NCI-H2227 (cell line): ENCODE data around the gene MSMP.

Experiments used
- DNase-seq: peaks from one replicate; lab custom pipeline; 2025; ENCODE audit not compliant: unreplicated experiment; lab: John Stamatoyannopoulos, UW

Gene MSMP

DNA sequence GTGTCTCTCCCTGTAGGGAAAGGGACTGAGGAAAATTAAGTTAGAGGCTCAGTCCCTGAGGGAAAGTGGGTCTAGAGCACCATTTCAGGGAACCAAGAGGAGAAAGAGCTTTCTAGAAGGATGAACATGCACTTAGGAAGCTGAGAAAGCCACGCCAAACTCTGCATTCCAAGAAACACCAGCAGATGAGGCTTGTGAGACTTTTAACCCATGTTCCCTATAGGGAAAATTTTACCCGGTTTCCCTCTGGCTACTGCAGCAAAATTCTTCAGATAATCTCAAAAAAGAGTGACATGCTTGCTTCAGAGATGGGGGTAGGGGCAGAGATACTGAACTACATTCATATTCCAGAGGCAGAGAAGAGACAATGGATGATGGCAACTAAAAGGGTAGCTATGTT is 30.6 kb downstream of the MSMP start:
- DNase-seq: no peak

GRCh38 chr9:35719546-35719945 is 34.5 kb downstream of the MSMP start:
- DNase-seq: no peak

DNA sequence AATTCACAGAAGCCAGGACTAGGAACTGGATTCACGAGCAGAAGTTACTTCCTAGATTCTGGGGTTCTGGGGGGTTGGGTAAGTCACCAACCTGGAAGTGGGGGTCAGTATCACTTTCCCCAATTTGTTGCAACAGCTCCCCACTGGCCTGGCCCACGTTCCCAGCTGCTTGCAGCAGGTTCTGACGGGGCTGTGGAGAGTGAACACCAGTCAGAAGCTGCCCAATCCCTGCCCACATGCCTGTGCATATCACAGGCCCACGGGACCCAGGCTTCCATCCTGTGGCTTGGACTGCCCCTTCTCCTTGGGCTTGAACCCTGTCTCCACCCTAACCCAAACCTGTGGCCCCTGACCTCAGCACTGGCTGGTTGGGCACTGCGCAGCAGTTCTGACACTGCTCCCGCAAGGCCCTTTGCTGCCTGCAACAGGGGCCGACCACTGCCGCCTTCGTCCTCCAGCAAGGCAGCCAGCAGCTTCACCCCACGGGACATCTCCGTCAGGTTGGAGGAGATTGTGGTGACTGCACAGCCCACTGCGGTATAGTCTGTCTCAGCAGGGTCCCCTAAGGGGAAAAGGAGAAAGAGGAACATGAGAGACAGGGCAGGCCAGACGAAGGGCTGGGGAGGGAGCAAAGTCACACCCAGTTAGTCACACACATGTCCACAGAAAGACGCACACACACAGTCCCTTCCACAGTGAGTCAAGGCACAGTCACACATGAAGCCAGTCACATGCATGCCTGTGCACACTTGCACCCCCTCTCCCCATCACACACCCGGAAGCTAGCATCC is 35.2 kb downstream of the MSMP start:
- no peak for DNase-seq

GRCh38 chr9:35717132-35717870 is 36.8 kb downstream of the MSMP start:
- DNase-seq: no peak

DNA sequence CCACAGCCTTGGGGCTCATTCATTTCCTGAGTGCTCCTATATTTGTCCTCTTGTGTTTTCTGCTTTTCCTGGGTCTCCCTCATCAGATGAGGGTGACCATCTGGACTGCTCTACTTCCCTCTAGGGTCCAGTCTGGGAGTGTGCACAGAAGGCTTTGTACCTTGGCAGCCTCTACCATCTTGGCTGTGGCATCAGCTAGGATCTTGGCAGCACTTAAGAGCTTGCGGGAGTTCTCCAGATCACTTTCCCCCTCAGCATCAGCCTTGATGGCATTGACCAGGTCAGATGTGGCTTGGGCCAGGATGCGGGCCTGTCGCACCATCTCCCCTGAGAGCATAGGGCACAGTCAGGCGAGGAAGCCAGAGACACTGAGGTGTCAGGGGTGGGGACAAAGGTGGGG is 37.8 kb downstream of the MSMP start:
- no peak for DNase-seq

- no peak for DNase-seq
These were observed 39.4 kb downstream of the MSMP start for GRCh38 chr9:35714579-35715252.

- DNase-seq: no peak
These were observed 40.0 kb downstream of the MSMP start for GRCh38 chr9:35714123-35714522.

GRCh38 chr9:35713578-35713977 is 40.5 kb downstream of the MSMP start:
- DNase-seq: no peak

GRCh38 chr9:35712762-35713400 is 41.2 kb downstream of the MSMP start:
- no peak for DNase-seq

DNA sequence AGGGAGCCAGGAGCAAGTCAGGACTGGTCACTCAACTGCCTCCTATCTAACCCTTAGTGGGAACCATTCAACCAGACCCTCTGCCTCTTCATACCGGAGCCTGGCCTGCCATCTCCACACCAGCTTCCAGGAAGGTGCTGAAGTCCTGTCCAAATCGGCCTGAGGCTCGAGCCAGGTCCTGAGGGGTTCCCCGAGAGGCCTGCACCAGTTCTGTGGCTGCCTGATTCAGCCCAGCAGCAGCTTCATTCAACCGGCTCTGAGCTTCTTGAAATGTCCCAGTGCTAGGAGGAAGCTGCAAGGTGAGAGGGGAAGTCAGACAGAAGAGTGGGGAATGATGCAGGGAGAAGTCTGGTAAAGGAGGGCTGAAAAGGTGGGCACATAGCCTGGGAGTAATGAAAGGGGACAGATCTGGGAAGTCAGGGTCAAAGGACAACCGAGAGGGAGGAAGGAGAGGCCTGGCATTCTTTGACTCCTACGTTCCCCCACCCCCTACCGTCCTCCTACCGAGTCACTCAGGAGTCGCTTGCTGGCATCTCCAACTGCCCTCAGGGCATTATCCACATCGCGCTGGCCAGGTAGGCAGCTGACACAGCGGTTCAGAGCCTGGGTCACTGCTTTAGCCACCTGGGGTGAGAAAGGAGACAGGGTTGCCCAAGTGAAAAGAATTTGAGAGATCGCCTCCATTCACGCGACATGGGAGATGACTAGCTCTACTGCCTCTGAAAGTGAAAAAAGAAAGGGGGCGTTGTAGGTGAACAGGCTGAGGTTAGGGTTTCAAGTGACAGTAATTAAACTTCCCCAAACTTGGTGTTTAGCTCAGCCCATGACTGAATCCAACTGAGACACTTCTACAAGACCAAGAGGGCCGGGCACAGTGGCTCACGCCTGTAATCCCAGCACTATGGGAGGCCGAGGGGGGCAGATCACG is 42.3 kb downstream of the MSMP start:
- no peak for DNase-seq

DNA sequence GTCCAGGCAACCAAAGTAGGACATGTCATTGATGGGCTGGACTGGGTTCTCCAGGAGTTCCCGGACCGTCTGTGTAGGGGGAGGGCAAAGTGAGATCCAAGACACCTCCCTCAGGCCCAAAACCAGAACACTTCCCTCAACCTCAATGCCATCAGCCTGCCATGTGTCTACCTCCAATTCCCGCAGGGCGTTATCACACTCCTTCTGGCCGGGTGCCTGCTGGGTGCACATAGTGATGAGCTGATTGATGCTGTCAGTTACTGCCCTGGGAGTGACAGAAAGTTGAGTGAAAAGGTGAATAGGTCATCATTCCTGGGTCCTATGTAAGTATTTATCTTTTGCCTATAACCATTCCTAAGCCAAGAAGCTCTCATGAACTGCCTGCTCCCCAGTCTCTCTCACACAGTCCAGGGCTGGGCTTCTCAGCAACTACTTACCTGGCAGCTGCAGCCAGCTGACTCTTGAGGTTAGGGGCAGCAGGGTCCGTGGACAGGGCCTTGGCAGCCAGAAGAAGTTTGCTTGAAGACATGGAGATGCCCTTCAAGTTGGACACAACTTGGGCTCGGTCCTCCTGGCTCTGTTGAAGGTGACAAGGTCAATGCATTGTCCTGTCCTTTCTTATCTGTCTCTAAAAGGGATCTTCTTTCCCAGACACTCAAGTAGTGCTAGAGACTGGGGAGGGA is 43.1 kb downstream of the MSMP start:
- no peak for DNase-seq

- DNase-seq: no peak
These were observed 45.9 kb downstream of the MSMP start for GRCh38 chr9:35708146-35708545.

- DNase-seq: no peak
These were observed 47.1 kb downstream of the MSMP start for GRCh38 chr9:35706951-35707350.

DNA sequence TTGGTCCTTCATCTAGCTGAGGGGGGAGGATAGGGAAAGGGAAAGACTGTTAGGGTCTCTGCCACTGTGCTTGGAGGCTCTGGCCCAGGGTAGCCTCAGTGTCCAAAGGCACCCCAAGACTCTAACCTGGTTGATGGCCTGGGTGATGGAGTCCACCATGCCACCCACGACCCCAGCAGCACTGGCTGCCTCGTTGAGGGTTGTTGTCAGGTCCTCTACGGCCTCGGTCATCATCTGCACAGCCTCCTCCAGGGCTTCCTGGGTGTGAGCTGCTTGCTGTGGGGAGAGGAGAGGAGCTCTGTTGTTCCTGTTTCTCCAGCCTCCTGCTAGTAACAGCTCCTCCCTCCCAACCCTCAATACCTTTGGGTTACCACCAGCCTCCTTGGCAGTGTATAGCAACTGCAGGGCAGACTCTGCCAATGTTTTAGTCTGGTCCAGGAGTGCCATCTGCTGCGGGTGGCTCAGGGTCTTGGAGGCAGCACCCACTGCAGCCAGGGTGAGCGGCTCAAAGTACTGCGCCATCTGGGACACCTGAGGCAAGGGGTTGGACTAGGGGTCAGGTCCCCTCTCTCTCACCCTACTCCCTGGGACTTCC is 48.1 kb downstream of the MSMP start:
- DNase-seq: no peak

GRCh38 chr9:35705372-35705771 is 48.7 kb downstream of the MSMP start:
- no peak for DNase-seq

DNA sequence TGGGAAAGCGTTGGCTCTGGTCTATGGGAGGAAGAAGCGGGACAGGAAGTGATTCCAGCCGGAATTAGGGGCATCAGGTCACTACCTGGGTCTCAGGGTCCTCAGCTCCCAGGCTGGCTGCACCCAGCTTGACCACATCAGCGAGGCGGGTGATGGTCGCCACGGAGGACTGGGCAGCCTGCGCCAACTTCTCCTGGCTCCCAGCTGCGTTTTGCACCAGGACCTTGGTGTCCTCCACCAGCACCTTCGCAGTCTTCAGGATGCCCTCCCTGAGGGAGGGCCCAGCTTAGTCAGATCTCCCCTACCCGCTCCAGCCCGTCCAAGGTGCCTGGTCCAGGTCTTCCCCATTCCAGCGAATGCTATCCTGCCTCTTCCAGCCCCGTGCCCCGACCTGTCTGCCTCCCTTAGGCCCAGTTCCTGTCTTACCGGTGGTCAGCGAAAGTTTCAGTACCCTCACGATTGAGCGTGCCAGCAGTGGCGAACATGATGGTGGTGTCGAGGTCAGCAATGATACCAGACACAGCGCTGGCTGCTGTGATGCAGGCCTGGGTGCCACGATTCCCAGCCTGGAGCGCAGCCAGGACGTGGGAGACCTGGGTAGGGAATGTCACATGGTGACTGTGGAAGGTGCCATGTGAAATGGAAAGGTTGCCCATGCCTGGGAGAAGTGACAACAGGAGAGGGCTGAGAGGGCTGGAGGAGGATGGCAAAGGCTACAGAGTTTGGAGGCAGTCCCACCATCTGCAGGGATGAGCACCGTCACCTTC is 50.0 kb downstream of the MSMP start:
- no peak for DNase-seq
